HEK293T (cell line): Measurements from ENCODE around the gene HRC.
"Not testable (repeated sequence)": the region's sequence is repeated elsewhere in the genome, so short reads cannot be mapped to it uniquely, and the experiment has no call there.

ENCODE experiments used
- CTCF ChIA-PET: fragments of 350-600 bp; formaldehyde crosslinking; extraction: SDS; loops from one replicate; lab custom pipeline; 2021; ENCODE audit warnings: antibody characterized with exemption, inconsistent platforms; lab: Yijun Ruan, JAX
- POLR2A ChIA-PET: fragments of 350-600 bp; formaldehyde crosslinking; extraction: SDS; loops from one replicate; lab custom pipeline; 2020; ENCODE audit warnings: antibody characterized with exemption, inconsistent platforms; lab: Yijun Ruan, JAX
- DNase-seq: peaks from one replicate; pipeline ENCODE4 v3.0.0; 2012; ENCODE audit warnings: mixed read lengths; ENCODE audit errors: extremely low spot score
- ARNT ChIP-seq: fragments of 450-650 bp; IDR thresholded peaks from 2 replicates; pipeline ENCODE4 v1.6.1; 2017; ENCODE audit warnings: mild to moderate bottlenecking
- BHLHE40 ChIP-seq: fragments of 450-650 bp; IDR thresholded peaks from 2 replicates; pipeline ENCODE4 v1.6.1; 2016; ENCODE audit warnings: mild to moderate bottlenecking, moderate library complexity, borderline replicate concordance
- CTBP1 ChIP-seq: fragments of 450-650 bp; IDR thresholded peaks from 2 replicates; pipeline ENCODE4 v1.6.1; 2016; ENCODE audit warnings: borderline replicate concordance
- ELF4 ChIP-seq: fragments of 450-650 bp; IDR thresholded peaks from 2 replicates; pipeline ENCODE4 v1.6.1; 2017; ENCODE audit warnings: antibody characterized with exemption
- FOXA1 ChIP-seq: fragments of 450-650 bp; IDR thresholded peaks from 2 replicates; pipeline ENCODE4 v1.6.1; 2016; ENCODE audit warnings: mild to moderate bottlenecking
- FOXK2 ChIP-seq: fragments of 450-650 bp; IDR thresholded peaks from 2 replicates; pipeline ENCODE4 v1.6.1; 2016; ENCODE audit warnings: mild to moderate bottlenecking
- FOXM1 ChIP-seq: fragments of 450-650 bp; IDR thresholded peaks from 2 replicates; pipeline ENCODE4 v1.6.1; 2017; ENCODE audit warnings: mild to moderate bottlenecking, borderline replicate concordance
- HDGF ChIP-seq: fragments of 450-650 bp; IDR thresholded peaks from 2 replicates; pipeline ENCODE4 v1.6.1; 2017; ENCODE audit warnings: antibody characterized with exemption, borderline replicate concordance
- L3MBTL2 ChIP-seq: fragments of 450-650 bp; conservative IDR thresholded peaks from 2 replicates; pipeline ENCODE4 v1.6.1; 2016; ENCODE audit warnings: mild to moderate bottlenecking
- LEF1 ChIP-seq: fragments of 450-650 bp; IDR thresholded peaks from 2 replicates; pipeline ENCODE4 v1.6.1; 2017; ENCODE audit warnings: mild to moderate bottlenecking, borderline replicate concordance
- NFRKB ChIP-seq: fragments of 450-650 bp; IDR thresholded peaks from 2 replicates; pipeline ENCODE4 v1.6.1; 2016; ENCODE audit warnings: mild to moderate bottlenecking, moderate library complexity
- SP1 ChIP-seq: fragments of 450-650 bp; IDR thresholded peaks from 2 replicates; pipeline ENCODE4 v1.6.1; 2017
- SUZ12 ChIP-seq: fragments of 450-650 bp; IDR thresholded peaks from 2 replicates; pipeline ENCODE4 v1.6.1; 2016; ENCODE audit warnings: mild to moderate bottlenecking
- TARDBP ChIP-seq: fragments of 450-650 bp; IDR thresholded peaks from 2 replicates; pipeline ENCODE4 v1.6.1; 2016
- ZNF384 ChIP-seq: fragments of 450-650 bp; IDR thresholded peaks from 2 replicates; pipeline ENCODE4 v1.6.1; 2016
- TF ChIP-seq, protein P1 (sequence below): fragments of 450-650 bp; IDR thresholded peaks from 2 replicates; pipeline ENCODE4 v1.6.1; 2016

HRC gene

DNA sequence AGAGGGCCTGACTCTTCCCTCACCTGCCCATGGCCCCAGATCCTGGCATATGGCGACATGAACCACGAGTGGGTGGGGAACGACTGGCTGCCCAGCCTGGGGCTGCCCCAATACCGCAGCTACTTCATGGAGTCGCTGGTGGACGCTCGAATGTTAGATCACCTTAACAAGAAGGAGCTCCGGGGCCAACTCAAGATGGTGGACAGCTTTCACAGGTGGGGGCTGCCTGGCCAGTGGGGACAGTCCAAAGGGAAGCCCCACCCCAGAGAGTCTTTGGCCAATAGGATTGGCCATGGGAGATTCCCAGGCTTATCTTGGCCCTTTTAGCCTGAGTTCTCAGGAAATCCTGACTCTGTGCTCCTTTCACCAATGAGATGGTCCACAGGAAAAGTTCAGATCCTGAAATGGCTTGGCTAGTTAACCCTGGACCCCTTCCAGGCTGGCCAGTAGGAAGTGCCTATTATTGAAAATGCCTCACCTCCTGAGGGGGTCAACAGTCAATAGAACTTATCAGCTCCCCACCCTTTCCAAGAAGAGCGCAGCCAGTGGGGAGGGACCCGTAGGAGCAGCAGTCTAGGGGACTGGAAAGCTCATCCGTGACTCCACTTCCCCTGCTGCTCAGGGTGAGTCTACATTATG is 7.0 kb downstream of the HRC start:
- ChIA-PET CTCF (interaction anchor here (1.0 to 2.7 kb wide), 2 partner anchors 50 to 51 kb away, joined by 6 to 11 read pairs; no protein-coding TSS in a partner anchor), POLR2A (interaction anchor here (2.0 to 2.4 kb wide), 3 partner anchors 20 to 50 kb away, joined by 8 to 16 read pairs (median 11); partner anchors contain the start of gene LIN7B)
- TF ChIP-seq FOXK2, result no peak
- no peak for TF ChIP-seq HDGF
- TF ChIP-seq SUZ12, result no peak
- no peak for TF ChIP-seq SP1
- TF ChIP-seq ELF4, result no peak
- no peak for TF ChIP-seq LEF1
- no peak for TF ChIP-seq CTBP1
- TF ChIP-seq BHLHE40, result no peak
- DNase-seq, result no peak

DNA sequence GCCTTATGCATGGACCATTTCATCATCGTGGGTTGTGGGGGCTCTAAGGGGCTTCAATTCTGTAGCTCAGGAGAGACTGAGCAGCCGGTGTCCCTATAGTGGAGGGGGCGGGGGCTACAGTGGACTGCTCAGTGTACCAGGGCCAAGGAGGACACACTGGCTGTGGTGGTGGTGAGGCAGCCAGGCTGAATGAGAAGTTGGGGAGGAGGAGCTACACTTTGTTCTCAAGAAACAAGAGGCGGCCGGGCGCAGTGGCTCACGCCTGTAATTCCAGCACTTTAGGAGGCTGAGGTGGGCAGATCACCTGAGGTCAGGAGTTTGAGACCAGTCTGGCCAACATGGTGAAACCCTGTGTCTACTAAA is 8.8 kb downstream of the HRC start:
- POLR2A ChIA-PET, DNase-seq: not testable (repeated sequence)
- CTCF ChIA-PET, result interaction anchor here (0.5 to 1.6 kb wide), 8 partner anchors 18 to 368 kb away, joined by 3 to 6 read pairs (median 4); no protein-coding TSS in a partner anchor

- TF ChIP-seq TARDBP (no peak), L3MBTL2 (peak; percentile 49)
- POLR2A ChIA-PET, result no interaction called here
- peak; percentile 74 for DNase-seq
- CTCF ChIA-PET, result interaction anchor here (0.7 to 1.6 kb wide), 8 partner anchors 17 to 96 kb away, joined by 3 to 6 read pairs (median 4); no protein-coding TSS in a partner anchor
Measured at GRCh38 chr19:49145573-49146407, 9.4 kb downstream of the HRC start.

- peak; percentile 89 for DNase-seq
- POLR2A ChIA-PET, result interaction anchor here (0.9 to 1.3 kb wide), 3 partner anchors 13 to 25 kb away, joined by 4 to 7 read pairs (median 5); no protein-coding TSS in a partner anchor
- TF ChIP-seq FOXK2, result no peak
- TF ChIP-seq HDGF, result peak; percentile 73; the same call in 1 of the 2 replicates
- TF ChIP-seq FOXM1, result no peak
- 0 out of 2 replicates have a peak, but pooled peaks have one; percentile 49 for TF ChIP-seq L3MBTL2
- CTCF ChIA-PET, result interaction anchor here (0.7 to 0.9 kb wide), 2 partner anchors 48 to 150 kb away, joined by 3 read pairs; partner anchors contain the start of genes GYS1 and RUVBL2
Measured at GRCh38 chr19:49142866-49143335, 12.3 kb downstream of the HRC start.

- no peak for DNase-seq
- CTCF ChIA-PET, result no interaction called here
- POLR2A ChIA-PET, result interaction anchor here (0.9 kb wide), 1 partner anchor 9 kb away, joined by 3 read pairs; no protein-coding TSS in a partner anchor
- TF ChIP-seq SUZ12, result no peak
Measured at GRCh38 chr19:49141352-49141751, 13.8 kb downstream of the HRC start.

- TF ChIP-seq ZNF384, result no peak
- ChIA-PET CTCF (interaction anchor here (0.6 kb wide), 1 partner anchor 345 kb away, joined by 3 read pairs; no protein-coding TSS in a partner anchor), POLR2A (no interaction called here)
- DNase-seq, result no peak
Measured at GRCh38 chr19:49140951-49141350, 14.2 kb downstream of the HRC start.

DNA sequence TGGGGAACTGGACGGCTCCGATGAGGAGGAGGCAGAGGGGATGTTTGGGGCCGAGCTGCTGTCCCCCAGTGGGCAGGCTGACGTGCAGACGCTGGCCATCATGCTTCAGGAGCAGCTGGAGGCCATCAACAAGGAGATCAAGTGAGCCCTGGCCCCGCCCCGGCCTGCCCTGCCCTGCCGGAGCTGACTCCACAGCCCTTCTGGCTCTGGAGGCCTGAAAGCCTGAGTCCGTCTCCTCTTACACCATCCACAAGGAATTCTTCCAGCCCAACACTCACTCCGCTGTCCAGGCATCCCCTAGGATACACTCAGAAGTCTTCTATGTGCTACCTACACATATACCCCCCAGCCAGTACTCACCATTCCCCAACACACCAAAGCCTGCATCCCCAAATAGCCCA is 18.4 kb downstream of the HRC start:
- TF ChIP-seq FOXM1 (no peak), ARNT (no peak)
- DNase-seq, result no peak
- ChIA-PET CTCF (no interaction called here), POLR2A (no interaction called here)

GRCh38 chr19:49135686-49136085 is 19.5 kb downstream of the HRC start:
- ChIA-PET CTCF (no interaction called here), POLR2A (interaction anchor here (1.0 kb wide), 2 partner anchors 8 to 18 kb away, joined by 3 to 9 read pairs; no protein-coding TSS in a partner anchor)

More at GRCh38 chr19:49135686-49136085, 19.5 kb downstream of the HRC start:
- TF ChIP-seq ARNT, result no peak
- no peak for TF ChIP-seq NFRKB
- no peak for TF ChIP-seq HDGF
- TF ChIP-seq FOXM1, result no peak
- no peak for TF ChIP-seq ZNF384
- no peak for TF ChIP-seq TARDBP
- no peak for TF ChIP-seq BHLHE40
- no peak for TF ChIP-seq ELF4
- TF ChIP-seq, protein P1, sequence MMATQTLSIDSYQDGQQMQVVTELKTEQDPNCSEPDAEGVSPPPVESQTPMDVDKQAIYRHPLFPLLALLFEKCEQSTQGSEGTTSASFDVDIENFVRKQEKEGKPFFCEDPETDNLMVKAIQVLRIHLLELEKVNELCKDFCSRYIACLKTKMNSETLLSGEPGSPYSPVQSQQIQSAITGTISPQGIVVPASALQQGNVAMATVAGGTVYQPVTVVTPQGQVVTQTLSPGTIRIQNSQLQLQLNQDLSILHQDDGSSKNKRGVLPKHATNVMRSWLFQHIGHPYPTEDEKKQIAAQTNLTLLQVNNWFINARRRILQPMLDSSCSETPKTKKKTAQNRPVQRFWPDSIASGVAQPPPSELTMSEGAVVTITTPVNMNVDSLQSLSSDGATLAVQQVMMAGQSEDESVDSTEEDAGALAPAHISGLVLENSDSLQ, result no peak
- no peak for TF ChIP-seq L3MBTL2
- TF ChIP-seq FOXK2, result no peak
- TF ChIP-seq SUZ12, result no peak
- no peak for TF ChIP-seq SP1
- no peak for TF ChIP-seq FOXA1
- TF ChIP-seq LEF1, result no peak
- no peak for TF ChIP-seq CTBP1
- no peak for DNase-seq
